Measurements from ENCODE around the gene KDM4D. TPM values are rescaled to one million over a fixed set of nuclear protein-coding genes. Genes with fewer than 3 reads are reported as not detected.

The KDM4D gene
- total and polyA plus RNA-seq, 2 experiments from 2014 or later = 0.65 to 0.94 TPM

DNA sequence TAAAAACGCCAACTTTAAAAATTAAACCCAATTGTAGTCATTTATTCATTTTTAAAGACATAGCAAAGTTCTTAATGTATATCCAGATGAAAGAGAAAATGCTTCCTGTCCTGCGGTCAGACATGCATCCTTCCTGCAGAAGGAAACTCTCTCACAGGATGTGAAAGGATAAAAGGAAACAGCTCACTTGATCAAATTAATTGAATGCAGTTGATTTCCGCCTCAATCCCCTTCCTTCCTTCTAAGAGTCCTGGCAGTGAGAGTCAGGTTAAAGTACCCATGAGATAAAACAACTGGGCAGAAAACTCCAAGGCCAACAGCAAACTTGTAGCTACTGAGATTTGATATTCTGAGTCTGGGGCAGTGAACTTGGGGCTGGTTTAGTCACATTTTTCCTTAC, 38.7 kb upstream of the KDM4D start:
- DNase-seq (ENCODE audit: low spot score) (no peak), ATAC-seq (no peak)
- Mint-ChIP-seq H3K27me3 (ENCODE audit: insufficient read depth, low read depth, poor library complexity) (peaks cover 3% of the 10 kb centered on the region), H3K36me3 (ENCODE audit: low read depth) (no peaks in the 10 kb centered on the region), H3K4me1 (peaks cover 28% of the 10 kb centered on the region), H3K27ac (no peak overlapping the region; the same call in 1 of the 2 replicates), H3K4me3 (no peak overlapping the region; the same call in 2 of the 3 replicates), H3K9me3 (no peaks in the 10 kb centered on the region)
- no peaks in the 10 kb centered on the region for H3K36me3 ChIP-seq (ENCODE audit: insufficient read depth)
- TF ChIP-seq, protein P1, sequence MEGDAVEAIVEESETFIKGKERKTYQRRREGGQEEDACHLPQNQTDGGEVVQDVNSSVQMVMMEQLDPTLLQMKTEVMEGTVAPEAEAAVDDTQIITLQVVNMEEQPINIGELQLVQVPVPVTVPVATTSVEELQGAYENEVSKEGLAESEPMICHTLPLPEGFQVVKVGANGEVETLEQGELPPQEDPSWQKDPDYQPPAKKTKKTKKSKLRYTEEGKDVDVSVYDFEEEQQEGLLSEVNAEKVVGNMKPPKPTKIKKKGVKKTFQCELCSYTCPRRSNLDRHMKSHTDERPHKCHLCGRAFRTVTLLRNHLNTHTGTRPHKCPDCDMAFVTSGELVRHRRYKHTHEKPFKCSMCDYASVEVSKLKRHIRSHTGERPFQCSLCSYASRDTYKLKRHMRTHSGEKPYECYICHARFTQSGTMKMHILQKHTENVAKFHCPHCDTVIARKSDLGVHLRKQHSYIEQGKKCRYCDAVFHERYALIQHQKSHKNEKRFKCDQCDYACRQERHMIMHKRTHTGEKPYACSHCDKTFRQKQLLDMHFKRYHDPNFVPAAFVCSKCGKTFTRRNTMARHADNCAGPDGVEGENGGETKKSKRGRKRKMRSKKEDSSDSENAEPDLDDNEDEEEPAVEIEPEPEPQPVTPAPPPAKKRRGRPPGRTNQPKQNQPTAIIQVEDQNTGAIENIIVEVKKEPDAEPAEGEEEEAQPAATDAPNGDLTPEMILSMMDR (conservative IDR thresholded peaks at IDR 0.05; ENCODE audit: low read depth in 2 of 2) = no peak
- no peak for TF ChIP-seq ZNF331 (CRISPR knock-in tag; IDR thresholded peaks at IDR 0.05; ENCODE audit: low read depth)
- TF ChIP-seq, protein P2, sequence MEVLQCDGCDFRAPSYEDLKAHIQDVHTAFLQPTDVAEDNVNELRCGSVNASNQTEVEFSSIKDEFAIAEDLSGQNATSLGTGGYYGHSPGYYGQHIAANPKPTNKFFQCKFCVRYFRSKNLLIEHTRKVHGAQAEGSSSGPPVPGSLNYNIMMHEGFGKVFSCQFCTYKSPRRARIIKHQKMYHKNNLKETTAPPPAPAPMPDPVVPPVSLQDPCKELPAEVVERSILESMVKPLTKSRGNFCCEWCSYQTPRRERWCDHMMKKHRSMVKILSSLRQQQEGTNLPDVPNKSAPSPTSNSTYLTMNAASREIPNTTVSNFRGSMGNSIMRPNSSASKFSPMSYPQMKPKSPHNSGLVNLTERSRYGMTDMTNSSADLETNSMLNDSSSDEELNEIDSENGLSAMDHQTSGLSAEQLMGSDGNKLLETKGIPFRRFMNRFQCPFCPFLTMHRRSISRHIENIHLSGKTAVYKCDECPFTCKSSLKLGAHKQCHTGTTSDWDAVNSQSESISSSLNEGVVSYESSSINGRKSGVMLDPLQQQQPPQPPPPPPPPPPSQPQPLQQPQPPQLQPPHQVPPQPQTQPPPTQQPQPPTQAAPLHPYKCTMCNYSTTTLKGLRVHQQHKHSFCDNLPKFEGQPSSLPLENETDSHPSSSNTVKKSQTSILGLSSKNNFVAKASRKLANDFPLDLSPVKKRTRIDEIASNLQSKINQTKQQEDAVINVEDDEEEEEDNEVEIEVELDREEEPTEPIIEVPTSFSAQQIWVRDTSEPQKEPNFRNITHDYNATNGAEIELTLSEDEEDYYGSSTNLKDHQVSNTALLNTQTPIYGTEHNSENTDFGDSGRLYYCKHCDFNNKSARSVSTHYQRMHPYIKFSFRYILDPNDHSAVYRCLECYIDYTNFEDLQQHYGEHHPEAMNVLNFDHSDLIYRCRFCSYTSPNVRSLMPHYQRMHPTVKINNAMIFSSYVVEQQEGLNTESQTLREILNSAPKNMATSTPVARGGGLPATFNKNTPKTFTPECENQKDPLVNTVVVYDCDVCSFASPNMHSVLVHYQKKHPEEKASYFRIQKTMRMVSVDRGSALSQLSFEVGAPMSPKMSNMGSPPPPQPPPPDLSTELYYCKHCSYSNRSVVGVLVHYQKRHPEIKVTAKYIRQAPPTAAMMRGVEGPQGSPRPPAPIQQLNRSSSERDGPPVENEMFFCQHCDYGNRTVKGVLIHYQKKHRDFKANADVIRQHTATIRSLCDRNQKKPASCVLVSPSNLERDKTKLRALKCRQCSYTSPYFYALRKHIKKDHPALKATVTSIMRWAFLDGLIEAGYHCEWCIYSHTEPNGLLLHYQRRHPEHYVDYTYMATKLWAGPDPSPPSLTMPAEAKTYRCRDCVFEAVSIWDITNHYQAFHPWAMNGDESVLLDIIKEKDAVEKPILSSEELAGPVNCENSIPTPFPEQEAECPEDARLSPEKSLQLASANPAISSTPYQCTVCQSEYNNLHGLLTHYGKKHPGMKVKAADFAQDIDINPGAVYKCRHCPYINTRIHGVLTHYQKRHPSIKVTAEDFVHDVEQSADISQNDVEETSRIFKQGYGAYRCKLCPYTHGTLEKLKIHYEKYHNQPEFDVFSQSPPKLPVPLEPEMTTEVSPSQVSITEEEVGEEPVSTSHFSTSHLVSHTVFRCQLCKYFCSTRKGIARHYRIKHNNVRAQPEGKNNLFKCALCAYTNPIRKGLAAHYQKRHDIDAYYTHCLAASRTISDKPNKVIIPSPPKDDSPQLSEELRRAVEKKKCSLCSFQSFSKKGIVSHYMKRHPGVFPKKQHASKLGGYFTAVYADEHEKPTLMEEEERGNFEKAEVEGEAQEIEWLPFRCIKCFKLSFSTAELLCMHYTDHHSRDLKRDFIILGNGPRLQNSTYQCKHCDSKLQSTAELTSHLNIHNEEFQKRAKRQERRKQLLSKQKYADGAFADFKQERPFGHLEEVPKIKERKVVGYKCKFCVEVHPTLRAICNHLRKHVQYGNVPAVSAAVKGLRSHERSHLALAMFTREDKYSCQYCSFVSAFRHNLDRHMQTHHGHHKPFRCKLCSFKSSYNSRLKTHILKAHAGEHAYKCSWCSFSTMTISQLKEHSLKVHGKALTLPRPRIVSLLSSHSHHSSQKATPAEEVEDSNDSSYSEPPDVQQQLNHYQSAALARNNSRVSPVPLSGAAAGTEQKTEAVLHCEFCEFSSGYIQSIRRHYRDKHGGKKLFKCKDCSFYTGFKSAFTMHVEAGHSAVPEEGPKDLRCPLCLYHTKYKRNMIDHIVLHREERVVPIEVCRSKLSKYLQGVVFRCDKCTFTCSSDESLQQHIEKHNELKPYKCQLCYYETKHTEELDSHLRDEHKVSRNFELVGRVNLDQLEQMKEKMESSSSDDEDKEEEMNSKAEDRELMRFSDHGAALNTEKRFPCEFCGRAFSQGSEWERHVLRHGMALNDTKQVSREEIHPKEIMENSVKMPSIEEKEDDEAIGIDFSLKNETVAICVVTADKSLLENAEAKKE (CRISPR knock-in tag; IDR thresholded peaks at IDR 0.05) = no peak
- TF ChIP-seq EZH2 (IDR thresholded peaks at IDR 0.05; ENCODE audit: low read depth, unreplicated experiment) = no peak
- TF ChIP-seq STAT1 (IDR thresholded peaks at IDR 0.05; ENCODE audit: unreplicated experiment) = no peak
- TF ChIP-seq JUNB (IDR thresholded peaks at IDR 0.05; ENCODE audit: unreplicated experiment) = no peak
- no peak for TF ChIP-seq CREB1 (CRISPR knock-in tag; IDR thresholded peaks at IDR 0.05; ENCODE audit: low read depth)
- no peak for TF ChIP-seq ZNF114 (CRISPR knock-in tag; IDR thresholded peaks at IDR 0.05)
- TF ChIP-seq, protein P3, sequence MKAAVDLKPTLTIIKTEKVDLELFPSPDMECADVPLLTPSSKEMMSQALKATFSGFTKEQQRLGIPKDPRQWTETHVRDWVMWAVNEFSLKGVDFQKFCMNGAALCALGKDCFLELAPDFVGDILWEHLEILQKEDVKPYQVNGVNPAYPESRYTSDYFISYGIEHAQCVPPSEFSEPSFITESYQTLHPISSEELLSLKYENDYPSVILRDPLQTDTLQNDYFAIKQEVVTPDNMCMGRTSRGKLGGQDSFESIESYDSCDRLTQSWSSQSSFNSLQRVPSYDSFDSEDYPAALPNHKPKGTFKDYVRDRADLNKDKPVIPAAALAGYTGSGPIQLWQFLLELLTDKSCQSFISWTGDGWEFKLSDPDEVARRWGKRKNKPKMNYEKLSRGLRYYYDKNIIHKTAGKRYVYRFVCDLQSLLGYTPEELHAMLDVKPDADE (IDR thresholded peaks at IDR 0.05) = no peak
- TF ChIP-seq, protein P4, sequence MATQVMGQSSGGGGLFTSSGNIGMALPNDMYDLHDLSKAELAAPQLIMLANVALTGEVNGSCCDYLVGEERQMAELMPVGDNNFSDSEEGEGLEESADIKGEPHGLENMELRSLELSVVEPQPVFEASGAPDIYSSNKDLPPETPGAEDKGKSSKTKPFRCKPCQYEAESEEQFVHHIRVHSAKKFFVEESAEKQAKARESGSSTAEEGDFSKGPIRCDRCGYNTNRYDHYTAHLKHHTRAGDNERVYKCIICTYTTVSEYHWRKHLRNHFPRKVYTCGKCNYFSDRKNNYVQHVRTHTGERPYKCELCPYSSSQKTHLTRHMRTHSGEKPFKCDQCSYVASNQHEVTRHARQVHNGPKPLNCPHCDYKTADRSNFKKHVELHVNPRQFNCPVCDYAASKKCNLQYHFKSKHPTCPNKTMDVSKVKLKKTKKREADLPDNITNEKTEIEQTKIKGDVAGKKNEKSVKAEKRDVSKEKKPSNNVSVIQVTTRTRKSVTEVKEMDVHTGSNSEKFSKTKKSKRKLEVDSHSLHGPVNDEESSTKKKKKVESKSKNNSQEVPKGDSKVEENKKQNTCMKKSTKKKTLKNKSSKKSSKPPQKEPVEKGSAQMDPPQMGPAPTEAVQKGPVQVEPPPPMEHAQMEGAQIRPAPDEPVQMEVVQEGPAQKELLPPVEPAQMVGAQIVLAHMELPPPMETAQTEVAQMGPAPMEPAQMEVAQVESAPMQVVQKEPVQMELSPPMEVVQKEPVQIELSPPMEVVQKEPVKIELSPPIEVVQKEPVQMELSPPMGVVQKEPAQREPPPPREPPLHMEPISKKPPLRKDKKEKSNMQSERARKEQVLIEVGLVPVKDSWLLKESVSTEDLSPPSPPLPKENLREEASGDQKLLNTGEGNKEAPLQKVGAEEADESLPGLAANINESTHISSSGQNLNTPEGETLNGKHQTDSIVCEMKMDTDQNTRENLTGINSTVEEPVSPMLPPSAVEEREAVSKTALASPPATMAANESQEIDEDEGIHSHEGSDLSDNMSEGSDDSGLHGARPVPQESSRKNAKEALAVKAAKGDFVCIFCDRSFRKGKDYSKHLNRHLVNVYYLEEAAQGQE (IDR thresholded peaks at IDR 0.05; ENCODE audit: unreplicated experiment) = no peak
- no peak for TF ChIP-seq POLR2AphosphoS5 (IDR thresholded peaks at IDR 0.05; ENCODE audit: low read depth)
- TF ChIP-seq NANOG (IDR thresholded peaks at IDR 0.05; ENCODE audit: borderline replicate concordance) = no peak
- no peak for TF ChIP-seq EZH2phosphoT487 (IDR thresholded peaks at IDR 0.05; ENCODE audit: unreplicated experiment)
- no peaks in the 10 kb centered on the region for H4K20me1 ChIP-seq (replicated peaks; ENCODE audit: insufficient read depth)
- no peak overlapping the region for H3K4me3 ChIP-seq
- H3K4me1 ChIP-seq (ENCODE audit: insufficient read depth) = peaks cover 13% of the 10 kb centered on the region
- no peaks in the 10 kb centered on the region for H3K9me2 ChIP-seq (ENCODE audit: insufficient read depth)
- H3F3A ChIP-seq (replicated peaks; ENCODE audit: low read depth) = no peaks in the 10 kb centered on the region
- H3K27ac ChIP-seq (ENCODE audit: low read depth) = no peak overlapping the region
- H2AFZ ChIP-seq = no peak overlapping the region
- H3K4me2 ChIP-seq = no peak overlapping the region
- H3K79me2 ChIP-seq (replicated peaks; ENCODE audit: insufficient read depth) = no peaks in the 10 kb centered on the region
- H3K27me3 ChIP-seq (ENCODE audit: insufficient read depth) = no peaks in the 10 kb centered on the region

All from GM23338 (cell line).